DMS153 (cell line): Measurements from ENCODE around the gene ATXN1.

Source experiments
- DNase-seq: peaks from one replicate; lab custom pipeline; 2025; lab: John Stamatoyannopoulos, UW

Gene ATXN1

GRCh38 chr6:16305246-16305725 lies 456.0 kb downstream of the ATXN1 start:
- DNase-seq, result no peak

GRCh38 chr6:16302721-16303552 lies 458.3 kb downstream of the ATXN1 start:
- no peak for DNase-seq

- DNase-seq, result peak; percentile 49
Measured at GRCh38 chr6:16301511-16301910, 459.7 kb downstream of the ATXN1 start.

- no peak for DNase-seq
Measured at GRCh38 chr6:16299861-16300260, 461.4 kb downstream of the ATXN1 start.

GRCh38 chr6:16296061-16296670 lies 465.1 kb downstream of the ATXN1 start:
- DNase-seq, result no peak

GRCh38 chr6:16295471-16295870 lies 465.8 kb downstream of the ATXN1 start:
- no peak for DNase-seq

GRCh38 chr6:16295060-16295459 lies 466.2 kb downstream of the ATXN1 start:
- DNase-seq, result no peak

- DNase-seq, result no peak
Measured at GRCh38 chr6:16294371-16294770, 466.9 kb downstream of the ATXN1 start.

GRCh38 chr6:16292942-16293341 lies 468.3 kb downstream of the ATXN1 start:
- no peak for DNase-seq

GRCh38 chr6:16292432-16292831 lies 468.8 kb downstream of the ATXN1 start:
- no peak for DNase-seq

- no peak for DNase-seq
Measured at GRCh38 chr6:16291739-16292138, 469.5 kb downstream of the ATXN1 start.

GRCh38 chr6:16288163-16288562 lies 473.1 kb downstream of the ATXN1 start:
- no peak for DNase-seq

GRCh38 chr6:16286151-16286522 lies 475.1 kb downstream of the ATXN1 start:
- no peak for DNase-seq

- DNase-seq, result no peak
Measured at GRCh38 chr6:16285467-16286150, 475.7 kb downstream of the ATXN1 start.

GRCh38 chr6:16284472-16284871 lies 476.8 kb downstream of the ATXN1 start:
- DNase-seq, result no peak

GRCh38 chr6:16282370-16282769 lies 478.9 kb downstream of the ATXN1 start:
- DNase-seq, result no peak

GRCh38 chr6:16279243-16279642 lies 482.0 kb downstream of the ATXN1 start:
- no peak for DNase-seq

GRCh38 chr6:16278750-16279149 lies 482.5 kb downstream of the ATXN1 start:
- DNase-seq, result no peak

GRCh38 chr6:16278048-16278724 lies 483.1 kb downstream of the ATXN1 start:
- DNase-seq, result no peak

GRCh38 chr6:16277101-16277981 lies 483.9 kb downstream of the ATXN1 start:
- DNase-seq, result peak; percentile 28

- DNase-seq, result no peak
Measured at GRCh38 chr6:16274885-16275589, 486.2 kb downstream of the ATXN1 start.
